ENCODE measurements around the gene PDZD2.
"Not testable (repeated sequence)": the region's sequence is repeated elsewhere in the genome, so short reads cannot be mapped to it uniquely, and the experiment has no call there.

PDZD2 gene

DNA sequence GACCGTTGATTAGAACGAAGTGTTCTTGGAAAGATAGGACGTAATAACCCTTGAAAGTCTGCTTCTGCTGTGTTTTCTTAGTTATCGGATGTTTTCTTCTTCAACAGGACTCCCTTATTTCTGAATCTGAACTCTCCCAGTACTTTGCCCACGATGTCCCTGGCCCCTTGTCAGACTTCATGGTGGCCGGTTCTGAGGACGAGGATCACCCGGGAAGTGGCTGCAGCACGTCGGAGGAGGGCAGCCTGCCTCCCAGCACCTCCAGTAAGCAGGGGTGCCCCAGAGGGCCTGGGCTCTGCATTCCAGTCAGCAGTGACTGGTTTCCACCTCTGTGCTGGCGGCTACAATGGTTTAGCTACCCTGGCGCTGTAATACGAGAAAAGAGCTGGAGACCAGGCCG is 433.1 kb downstream of the PDZD2 start:
- H3K27ac ChIP-seq (ENCODE audit: low read length) = no peak overlapping the region
- H3K27me3 ChIP-seq (ENCODE audit: insufficient read depth, low read length, poor library complexity) = no peaks in the 10 kb centered on the region
- no peaks in the 10 kb centered on the region for H3K9me3 ChIP-seq (ENCODE audit: insufficient read depth, low read length, severe bottlenecking)
- H3K9ac ChIP-seq (ENCODE audit: low read depth, low read length) = no peak overlapping the region
- no peak overlapping the region for H3K4me3 ChIP-seq (ENCODE audit: low read depth in 1 of 2, low read length in 2 of 2)
- no peak for TF ChIP-seq EZH2 (IDR thresholded peaks at IDR 0.05; ENCODE audit: borderline replicate concordance, low read depth, low read length, severe bottlenecking)
- TF ChIP-seq, protein P1, sequence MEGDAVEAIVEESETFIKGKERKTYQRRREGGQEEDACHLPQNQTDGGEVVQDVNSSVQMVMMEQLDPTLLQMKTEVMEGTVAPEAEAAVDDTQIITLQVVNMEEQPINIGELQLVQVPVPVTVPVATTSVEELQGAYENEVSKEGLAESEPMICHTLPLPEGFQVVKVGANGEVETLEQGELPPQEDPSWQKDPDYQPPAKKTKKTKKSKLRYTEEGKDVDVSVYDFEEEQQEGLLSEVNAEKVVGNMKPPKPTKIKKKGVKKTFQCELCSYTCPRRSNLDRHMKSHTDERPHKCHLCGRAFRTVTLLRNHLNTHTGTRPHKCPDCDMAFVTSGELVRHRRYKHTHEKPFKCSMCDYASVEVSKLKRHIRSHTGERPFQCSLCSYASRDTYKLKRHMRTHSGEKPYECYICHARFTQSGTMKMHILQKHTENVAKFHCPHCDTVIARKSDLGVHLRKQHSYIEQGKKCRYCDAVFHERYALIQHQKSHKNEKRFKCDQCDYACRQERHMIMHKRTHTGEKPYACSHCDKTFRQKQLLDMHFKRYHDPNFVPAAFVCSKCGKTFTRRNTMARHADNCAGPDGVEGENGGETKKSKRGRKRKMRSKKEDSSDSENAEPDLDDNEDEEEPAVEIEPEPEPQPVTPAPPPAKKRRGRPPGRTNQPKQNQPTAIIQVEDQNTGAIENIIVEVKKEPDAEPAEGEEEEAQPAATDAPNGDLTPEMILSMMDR (IDR thresholded peaks at IDR 0.05; ENCODE audit: borderline replicate concordance, extremely low read depth, low read length, poor library complexity, severe bottlenecking) = no peak
- H2AFZ ChIP-seq (ENCODE audit: low read depth, low read length) = no peak overlapping the region
- H3K4me1 ChIP-seq (ENCODE audit: insufficient read depth, low read length) = no peaks in the 10 kb centered on the region
- no peak for DNase-seq
- ATAC-seq (ENCODE audit: insufficient read depth, low read depth) = no peak
- no peaks in the 10 kb centered on the region for H3K79me2 ChIP-seq (ENCODE audit: insufficient read depth, low read length)
- H3K36me3 ChIP-seq (ENCODE audit: insufficient read depth, low read length) = no peaks in the 10 kb centered on the region
- no peak overlapping the region for H3K4me2 ChIP-seq (ENCODE audit: insufficient read depth, low read length)
- H4K20me1 ChIP-seq (ENCODE audit: insufficient read depth, low read length) = no peaks in the 10 kb centered on the region

DNA sequence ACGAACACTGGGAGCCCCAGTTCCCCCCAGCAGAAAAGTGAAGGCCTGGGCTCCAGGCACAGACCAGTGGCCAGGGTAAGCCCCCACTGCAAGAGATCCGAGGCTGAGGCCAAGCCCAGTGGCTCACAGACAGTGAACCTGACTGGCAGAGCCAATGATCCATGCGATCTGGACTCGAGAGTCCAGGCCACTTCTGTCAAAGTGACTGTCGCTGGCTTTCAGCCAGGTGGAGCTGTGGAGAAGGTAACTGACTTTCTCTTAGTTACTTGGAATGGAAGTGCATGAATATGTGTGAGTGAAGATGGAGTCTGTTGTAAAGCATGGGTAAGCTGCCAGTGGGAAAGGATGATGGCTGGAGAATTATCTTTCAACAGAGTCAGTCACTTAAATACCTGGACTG is 435.5 kb downstream of the PDZD2 start:
- no peak overlapping the region for H3K27ac ChIP-seq (ENCODE audit: low read length)
- H3K36me3 ChIP-seq (ENCODE audit: insufficient read depth, low read length) = no peaks in the 10 kb centered on the region
- no peaks in the 10 kb centered on the region for H3K79me2 ChIP-seq (ENCODE audit: insufficient read depth, low read length)
- ATAC-seq (ENCODE audit: insufficient read depth, low read depth) (no peak), DNase-seq (no peak)
- H3K9me3 ChIP-seq (ENCODE audit: insufficient read depth, low read length, severe bottlenecking) = no peaks in the 10 kb centered on the region
- no peak overlapping the region for H3K4me2 ChIP-seq (ENCODE audit: insufficient read depth, low read length)
- H4K20me1 ChIP-seq (ENCODE audit: insufficient read depth, low read length) = no peaks in the 10 kb centered on the region
- H3K27me3 ChIP-seq (ENCODE audit: insufficient read depth, low read length, poor library complexity) = no peaks in the 10 kb centered on the region
- no peak overlapping the region for H2AFZ ChIP-seq (ENCODE audit: low read depth, low read length)
- H3K4me1 ChIP-seq (ENCODE audit: insufficient read depth, low read length) = no peaks in the 10 kb centered on the region
- H3K4me3 ChIP-seq (ENCODE audit: low read depth in 1 of 2, low read length in 2 of 2) = no peak overlapping the region
- TF ChIP-seq, protein P1 (IDR thresholded peaks at IDR 0.05; ENCODE audit: borderline replicate concordance, extremely low read depth, low read length, poor library complexity, severe bottlenecking) = no peak
- no peak for TF ChIP-seq EZH2 (IDR thresholded peaks at IDR 0.05; ENCODE audit: borderline replicate concordance, low read depth, low read length, severe bottlenecking)
- no peak overlapping the region for H3K9ac ChIP-seq (ENCODE audit: low read depth, low read length)

DNA sequence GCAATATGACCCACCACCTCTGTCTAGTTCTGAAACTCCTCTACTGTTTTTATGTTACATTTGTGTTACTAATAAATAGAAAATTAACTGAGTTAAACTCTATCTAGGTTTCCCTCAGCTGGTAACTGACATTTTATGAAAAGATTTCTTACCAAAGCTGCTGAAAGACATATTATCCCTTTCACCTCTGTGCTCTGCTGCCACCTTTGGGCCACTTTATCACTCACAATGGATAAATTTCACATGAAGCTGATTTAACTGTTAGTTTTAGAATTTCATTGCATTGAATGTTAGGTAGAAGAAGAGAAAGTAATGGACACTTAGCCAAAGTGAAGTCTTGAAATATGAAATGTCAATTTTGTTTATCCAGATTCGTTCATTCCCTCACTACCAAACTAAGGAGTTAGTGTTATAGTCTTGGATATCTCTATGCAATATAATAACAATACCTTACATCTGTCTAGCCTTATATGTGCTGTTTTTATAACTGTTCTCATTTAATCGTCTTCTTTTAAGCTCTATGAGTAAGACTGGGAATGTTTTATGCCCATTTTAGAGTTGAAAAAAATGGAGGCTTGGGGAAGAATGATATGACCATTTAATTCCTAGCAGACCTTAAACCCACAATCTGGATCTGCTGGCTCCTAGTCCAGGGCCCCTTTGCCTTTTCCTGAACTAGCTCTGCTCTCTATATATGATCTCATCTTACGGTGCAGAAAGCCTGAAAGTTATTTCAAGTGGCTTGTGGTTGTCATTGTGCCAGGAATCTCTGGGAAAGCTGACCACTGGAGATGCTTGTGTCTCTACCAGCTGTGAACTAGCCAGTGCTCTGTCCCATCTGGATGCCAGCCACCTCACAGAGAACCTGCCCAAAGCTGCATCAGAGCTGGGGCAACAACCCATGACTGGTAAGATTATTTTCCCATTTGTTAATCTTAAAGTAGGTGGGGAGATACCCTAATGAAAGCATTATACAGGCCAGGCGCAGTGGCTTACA is 438.1 kb downstream of the PDZD2 start:
- Histone ChIP-seq H4K20me1 (ENCODE audit: insufficient read depth, low read length) (no peaks in the 10 kb centered on the region), H3K27ac (ENCODE audit: low read length) (no peak overlapping the region), H2AFZ (ENCODE audit: low read depth, low read length) (no peak overlapping the region), H3K9ac (ENCODE audit: low read depth, low read length) (no peak overlapping the region), H3K4me3 (ENCODE audit: low read depth in 1 of 2, low read length in 2 of 2) (no peak overlapping the region), H3K4me2 (ENCODE audit: insufficient read depth, low read length) (no peak overlapping the region), H3K27me3 (ENCODE audit: insufficient read depth, low read length, poor library complexity) (no peaks in the 10 kb centered on the region), H3K79me2 (ENCODE audit: insufficient read depth, low read length) (no peaks in the 10 kb centered on the region), H3K9me3 (ENCODE audit: insufficient read depth, low read length, severe bottlenecking) (no peaks in the 10 kb centered on the region), H3K36me3 (ENCODE audit: insufficient read depth, low read length) (no peaks in the 10 kb centered on the region), H3K4me1 (ENCODE audit: insufficient read depth, low read length) (no peaks in the 10 kb centered on the region)
- DNase-seq = peak; percentile 43
- ATAC-seq (ENCODE audit: insufficient read depth, low read depth) = peak; percentile 65; the same call in 2 of the 3 replicates
- TF ChIP-seq EZH2 (IDR thresholded peaks at IDR 0.05; ENCODE audit: borderline replicate concordance, low read depth, low read length, severe bottlenecking) = no peak
- TF ChIP-seq, protein P1 (IDR thresholded peaks at IDR 0.05; ENCODE audit: borderline replicate concordance, extremely low read depth, low read length, poor library complexity, severe bottlenecking) = peak; percentile 79

DNA sequence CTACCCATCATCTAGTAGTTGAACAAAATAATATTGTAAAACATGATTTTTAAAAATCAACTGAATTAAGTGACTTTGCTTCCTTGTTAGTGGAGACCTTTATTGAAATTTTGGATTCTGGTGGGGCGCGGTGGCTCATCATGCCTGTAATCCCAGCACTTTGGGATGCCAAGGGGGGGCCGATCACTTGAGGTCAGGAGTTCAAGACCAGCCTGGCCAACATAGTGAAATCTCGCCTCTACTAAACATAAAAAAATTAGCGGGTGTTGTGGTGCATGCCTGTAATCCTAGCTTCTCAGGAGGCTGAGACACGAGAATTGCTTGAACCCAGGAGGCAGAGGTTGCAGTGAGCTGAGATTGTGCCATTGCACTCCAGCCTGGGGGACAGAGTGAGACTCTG is 439.9 kb downstream of the PDZD2 start:
- H3K4me1 ChIP-seq (ENCODE audit: insufficient read depth, low read length); H3K36me3 ChIP-seq (ENCODE audit: insufficient read depth, low read length); ATAC-seq (ENCODE audit: insufficient read depth, low read depth); H3K9me3 ChIP-seq (ENCODE audit: insufficient read depth, low read length, severe bottlenecking); H4K20me1 ChIP-seq (ENCODE audit: insufficient read depth, low read length); H3K79me2 ChIP-seq (ENCODE audit: insufficient read depth, low read length); H3K27me3 ChIP-seq (ENCODE audit: insufficient read depth, low read length, poor library complexity); H3K4me2 ChIP-seq (ENCODE audit: insufficient read depth, low read length); H3K9ac ChIP-seq (ENCODE audit: low read depth, low read length); H2AFZ ChIP-seq (ENCODE audit: low read depth, low read length); H3K27ac ChIP-seq (ENCODE audit: low read length); DNase-seq; H3K4me3 ChIP-seq (ENCODE audit: low read depth in 1 of 2, low read length in 2 of 2): not testable (repeated sequence)

DNA sequence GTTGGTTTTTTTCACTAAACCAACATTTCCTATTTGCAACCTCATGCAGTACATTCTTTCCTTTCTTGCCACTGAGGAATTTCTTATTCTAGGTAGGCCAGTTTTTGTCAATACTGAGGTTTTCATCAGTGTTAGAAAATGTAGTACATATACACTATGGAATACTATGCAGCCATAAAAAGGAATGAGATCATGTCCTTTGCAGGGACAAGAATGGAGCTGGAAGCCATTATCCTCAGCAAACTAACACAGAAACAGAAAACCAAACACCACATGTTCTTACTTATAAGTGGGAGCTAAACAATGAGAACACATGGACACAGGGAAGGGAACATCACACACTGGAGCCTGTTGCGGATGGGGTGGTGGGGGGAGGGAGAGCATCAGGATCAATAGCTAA is 441.6 kb downstream of the PDZD2 start:
- not testable (repeated sequence) for H3K36me3 ChIP-seq (ENCODE audit: insufficient read depth, low read length); ATAC-seq (ENCODE audit: insufficient read depth, low read depth); H3K9ac ChIP-seq (ENCODE audit: low read depth, low read length); H2AFZ ChIP-seq (ENCODE audit: low read depth, low read length); H3K9me3 ChIP-seq (ENCODE audit: insufficient read depth, low read length, severe bottlenecking); H3K4me3 ChIP-seq (ENCODE audit: low read depth in 1 of 2, low read length in 2 of 2); DNase-seq; H3K79me2 ChIP-seq (ENCODE audit: insufficient read depth, low read length); H3K4me1 ChIP-seq (ENCODE audit: insufficient read depth, low read length); H3K27ac ChIP-seq (ENCODE audit: low read length); H3K27me3 ChIP-seq (ENCODE audit: insufficient read depth, low read length, poor library complexity); H4K20me1 ChIP-seq (ENCODE audit: insufficient read depth, low read length); H3K4me2 ChIP-seq (ENCODE audit: insufficient read depth, low read length)
